Jurkat, Clone E6-1 (cell line): ENCODE data around the gene YEATS2. TPM values are rescaled to one million over a fixed set of nuclear protein-coding genes. Genes with fewer than 3 reads are reported as not detected.
"Not testable (repeated sequence)": the region's sequence is repeated elsewhere in the genome, so short reads cannot be mapped to it uniquely, and the experiment has no call there.

Source experiments
- DNase-seq: peaks from one replicate; pipeline ENCODE4 v3.0.0-alpha.2; 2011; ENCODE audit warnings: low read depth, low spot score
- H3K4me3 ChIP-seq: 2 replicates; pipeline ENCODE4 v1.5.1; 2011; ENCODE audit warnings: mild to moderate bottlenecking, low read length, control low read depth, moderate library complexity
- polyA plus RNA-seq: library from polyadenylated mRNA; unstranded; fragments of >200 nt; gene quantifications from one replicate; pipeline ENCODE4 v1.2.1, GENCODE V29; 2012; ENCODE audit warnings: missing spikeins; ENCODE audit not compliant: insufficient read length, insufficient read depth

YEATS2 gene
- 33.6 TPM for polyA plus RNA-seq

- peak; percentile 51 for DNase-seq
- H3K4me3 ChIP-seq = peak within 1 kb of the TSS; percentile 96
Measured at GRCh38 chr3:183697610-183698317, at the start of gene YEATS2. TSS of gene YEATS2 (plus strand) at chr3:183697797. CDS start at chr3:183715163, 17,366 bp downstream.

GRCh38 chr3:183650554-183650953, 47.0 kb upstream of the YEATS2 start:
- no peak for DNase-seq
- no peak overlapping the region for H3K4me3 ChIP-seq

GRCh38 chr3:183653209-183654064, 44.2 kb upstream of the YEATS2 start:
- DNase-seq = no peak
- H3K4me3 ChIP-seq = no peak overlapping the region

- no peak overlapping the region for H3K4me3 ChIP-seq
- no peak for DNase-seq
Measured at GRCh38 chr3:183654727-183655126, 42.9 kb upstream of the YEATS2 start.

GRCh38 chr3:183662099-183662498, 35.5 kb upstream of the YEATS2 start:
- DNase-seq = no peak
- H3K4me3 ChIP-seq = no peak overlapping the region

GRCh38 chr3:183664913-183665381, 32.6 kb upstream of the YEATS2 start:
- no peak for DNase-seq
- no peak overlapping the region for H3K4me3 ChIP-seq

GRCh38 chr3:183680061-183680460, 17.5 kb upstream of the YEATS2 start:
- no peak overlapping the region for H3K4me3 ChIP-seq
- no peak for DNase-seq

- no peak for DNase-seq
- H3K4me3 ChIP-seq = no peak overlapping the region
Measured at GRCh38 chr3:183687705-183688104, 9.9 kb upstream of the YEATS2 start.

GRCh38 chr3:183688874-183689273, 8.7 kb upstream of the YEATS2 start:
- DNase-seq = no peak
- H3K4me3 ChIP-seq = no peak overlapping the region

GRCh38 chr3:183689621-183690020, 8.0 kb upstream of the YEATS2 start:
- not testable (repeated sequence) for H3K4me3 ChIP-seq, DNase-seq

GRCh38 chr3:183690402-183690995, 7.1 kb upstream of the YEATS2 start:
- DNase-seq = no peak
- H3K4me3 ChIP-seq = no peak overlapping the region

- no peak for DNase-seq
- H3K4me3 ChIP-seq = no peak overlapping the region
Measured at GRCh38 chr3:183692436-183692835, 5.2 kb upstream of the YEATS2 start.

GRCh38 chr3:183695569-183696364, 1.8 kb upstream of the YEATS2 start:
- H3K4me3 ChIP-seq = no peak overlapping the region
- no peak for DNase-seq

- peak overlapping the region; percentile 96 for H3K4me3 ChIP-seq
- no peak for DNase-seq
Measured at GRCh38 chr3:183697123-183697609, 431 bp upstream of the YEATS2 start.

- peak overlapping the region; percentile 96 for H3K4me3 ChIP-seq
- DNase-seq = no peak
Measured at GRCh38 chr3:183698318-183698751, 738 bp downstream of the YEATS2 start.

- no peak for DNase-seq
- peak overlapping the region; percentile 96 for H3K4me3 ChIP-seq
Measured at GRCh38 chr3:183698756-183699155, 1.2 kb downstream of the YEATS2 start.

GRCh38 chr3:183699238-183699947, 1.8 kb downstream of the YEATS2 start:
- H3K4me3 ChIP-seq = peak overlapping the region; percentile 96
- DNase-seq = no peak

- no peak for DNase-seq
- H3K4me3 ChIP-seq = no peak overlapping the region
Measured at GRCh38 chr3:183701744-183702143, 4.1 kb downstream of the YEATS2 start.
